ENCODE measurements around the gene DDIAS.

GRCh38 chr11:82978422-82979099 lies 77.0 kb downstream of the DDIAS start:
- TF ChIP-seq CTCF (IDR thresholded peaks at IDR 0.05) (no peak), EZH2 (IDR thresholded peaks at IDR 0.05; ENCODE audit: borderline replicate concordance, insufficient read depth, low read depth, low read length, poor library complexity, severe bottlenecking) (no peak)
